ENCODE results near the gene RIMBP2.

Gene RIMBP2

GRCh38 chr12:130441771-130442760 lies 274.0 kb downstream of the RIMBP2 start:
- no peak for DNase-seq
- ATAC-seq: no peak

GRCh38 chr12:130440411-130441080 lies 275.6 kb downstream of the RIMBP2 start:
- ATAC-seq (no peak), DNase-seq (no peak)

- DNase-seq (no peak), ATAC-seq (no peak)
Measured at GRCh38 chr12:130439250-130439649, 276.8 kb downstream of the RIMBP2 start.

- ATAC-seq (no peak), DNase-seq (no peak)
Measured at GRCh38 chr12:130438711-130439110, 277.4 kb downstream of the RIMBP2 start.

- DNase-seq: no peak
- ATAC-seq: no peak
Measured at GRCh38 chr12:130438243-130438620, 277.9 kb downstream of the RIMBP2 start.

- ATAC-seq (no peak), DNase-seq (no peak)
Measured at GRCh38 chr12:130437555-130438242, 278.4 kb downstream of the RIMBP2 start.

GRCh38 chr12:130436741-130437501 lies 279.2 kb downstream of the RIMBP2 start:
- ATAC-seq (no peak), DNase-seq (no peak)

- ATAC-seq (no peak), DNase-seq (no peak)
Measured at GRCh38 chr12:130435826-130436225, 280.3 kb downstream of the RIMBP2 start.

- no peak for ATAC-seq
- DNase-seq: no peak
Measured at GRCh38 chr12:130435331-130435730, 280.8 kb downstream of the RIMBP2 start.

GRCh38 chr12:130434560-130434959 lies 281.5 kb downstream of the RIMBP2 start:
- ATAC-seq: no peak
- DNase-seq: no peak

GRCh38 chr12:130433834-130434233 lies 282.3 kb downstream of the RIMBP2 start:
- no peak for ATAC-seq
- DNase-seq: no peak

- ATAC-seq (no peak), DNase-seq (no peak)
Measured at GRCh38 chr12:130433411-130433810, 282.7 kb downstream of the RIMBP2 start.

GRCh38 chr12:130431176-130431575 lies 284.9 kb downstream of the RIMBP2 start:
- ATAC-seq (no peak), DNase-seq (no peak)

GRCh38 chr12:130429656-130430505 lies 286.2 kb downstream of the RIMBP2 start:
- ATAC-seq (no peak), DNase-seq (no peak)

- DNase-seq: no peak
- ATAC-seq: no peak
Measured at GRCh38 chr12:130428116-130428515, 288.0 kb downstream of the RIMBP2 start.

- ATAC-seq: no peak
- no peak for DNase-seq
Measured at GRCh38 chr12:130427381-130427887, 288.7 kb downstream of the RIMBP2 start.

GRCh38 chr12:130425698-130426245 lies 290.3 kb downstream of the RIMBP2 start:
- ATAC-seq (no peak), DNase-seq (no peak)

GRCh38 chr12:130424858-130425697 lies 291.0 kb downstream of the RIMBP2 start:
- ATAC-seq: no peak
- DNase-seq: no peak
